Kidney epithelial cell (primary cell): ENCODE results near the gene EGR4. TPM values are rescaled to one million over a fixed set of nuclear protein-coding genes. Genes with fewer than 3 reads are reported as not detected.

Experiments
- DNase-seq: peaks from one replicate; pipeline ENCODE4 v3.0.0-alpha.2; 2010; ENCODE audit warnings: low read depth
- H3K27me3 ChIP-seq: 2 replicates; pipeline ENCODE4 v1.6.0; 2011; ENCODE audit warnings: low read length; ENCODE audit not compliant: control insufficient read depth, insufficient read depth
- H3K36me3 ChIP-seq: 2 replicates; pipeline ENCODE4 v1.5.1; 2011; ENCODE audit warnings: low read length; ENCODE audit not compliant: control insufficient read depth, insufficient read depth
- H3K4me3 ChIP-seq: 2 replicates; pipeline ENCODE4 v1.5.1; 2011; ENCODE audit warnings: low read depth, mild to moderate bottlenecking, control low read depth, low read length
- total RNA-seq: library from RNA; depleted of rRNA; stranded (reverse); fragments of >200 nt; gene quantifications from 2 replicates; pipeline ENCODE4 v1.2.3, GENCODE V29; 2015
- TF ChIP-seq, protein P1 (sequence below): IDR thresholded peaks from 2 replicates; pipeline ENCODE4 v1.5.1; 2011; ENCODE audit warnings: mild to moderate bottlenecking, moderate library complexity, low read length, control low read depth, inconsistent platforms; ENCODE audit not compliant: insufficient read depth, poor library complexity, severe bottlenecking

The EGR4 gene
- total RNA-seq = not detected in 2 replicates

DNA sequence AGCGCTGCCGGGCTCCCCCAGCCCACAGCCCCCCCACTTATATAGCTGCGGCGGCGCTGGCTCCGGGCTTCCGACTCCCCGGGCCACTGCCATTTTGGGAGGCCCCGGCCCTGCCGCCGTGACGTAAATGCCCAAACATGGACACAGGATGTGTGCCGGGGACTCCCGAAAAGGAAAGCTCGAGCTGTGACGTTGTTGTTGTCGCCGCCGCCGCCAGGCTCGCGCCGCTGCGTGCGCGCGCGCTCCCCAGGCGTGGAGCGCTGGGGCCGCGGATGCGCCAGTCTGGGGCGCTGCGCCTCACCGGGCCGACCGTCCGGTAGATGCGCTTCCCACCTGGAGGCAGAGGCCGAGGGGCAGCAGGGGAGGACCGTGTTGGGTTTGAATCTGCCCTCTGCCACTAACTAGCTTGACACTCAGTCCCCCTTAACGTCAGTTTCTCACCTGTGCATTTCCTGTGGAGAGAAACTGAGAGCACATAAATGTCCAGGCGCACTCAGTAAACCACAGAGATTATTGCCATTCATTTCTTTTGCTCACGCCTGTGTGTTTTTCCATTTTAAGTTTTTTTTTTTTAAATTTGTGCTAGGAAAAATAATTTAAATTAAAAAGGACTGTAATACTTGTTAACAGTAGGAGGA, at the start of gene EGR4:
Gene EGR4 (minus strand): TSS at position 15 of the 638 bp plus-strand sequence. CDS start 231 bp downstream, outside the sequence.
- Histone ChIP-seq H3K4me3 (peak within 1 kb of the TSS; percentile 27), H3K27me3 (peaks cover 67% of the 10 kb centered on the region), H3K36me3 (no peaks in the 10 kb centered on the region)
- TF ChIP-seq, protein P1, sequence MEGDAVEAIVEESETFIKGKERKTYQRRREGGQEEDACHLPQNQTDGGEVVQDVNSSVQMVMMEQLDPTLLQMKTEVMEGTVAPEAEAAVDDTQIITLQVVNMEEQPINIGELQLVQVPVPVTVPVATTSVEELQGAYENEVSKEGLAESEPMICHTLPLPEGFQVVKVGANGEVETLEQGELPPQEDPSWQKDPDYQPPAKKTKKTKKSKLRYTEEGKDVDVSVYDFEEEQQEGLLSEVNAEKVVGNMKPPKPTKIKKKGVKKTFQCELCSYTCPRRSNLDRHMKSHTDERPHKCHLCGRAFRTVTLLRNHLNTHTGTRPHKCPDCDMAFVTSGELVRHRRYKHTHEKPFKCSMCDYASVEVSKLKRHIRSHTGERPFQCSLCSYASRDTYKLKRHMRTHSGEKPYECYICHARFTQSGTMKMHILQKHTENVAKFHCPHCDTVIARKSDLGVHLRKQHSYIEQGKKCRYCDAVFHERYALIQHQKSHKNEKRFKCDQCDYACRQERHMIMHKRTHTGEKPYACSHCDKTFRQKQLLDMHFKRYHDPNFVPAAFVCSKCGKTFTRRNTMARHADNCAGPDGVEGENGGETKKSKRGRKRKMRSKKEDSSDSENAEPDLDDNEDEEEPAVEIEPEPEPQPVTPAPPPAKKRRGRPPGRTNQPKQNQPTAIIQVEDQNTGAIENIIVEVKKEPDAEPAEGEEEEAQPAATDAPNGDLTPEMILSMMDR = no peak
- DNase-seq = no peak

GRCh38 chr2:73341039-73341438, 47.7 kb upstream of the EGR4 start:
- H3K36me3 ChIP-seq = no peaks in the 10 kb centered on the region
- H3K4me3 ChIP-seq = no peak overlapping the region
- H3K27me3 ChIP-seq = no peaks in the 10 kb centered on the region
- DNase-seq = no peak
- TF ChIP-seq, protein P1 = no peak

DNA sequence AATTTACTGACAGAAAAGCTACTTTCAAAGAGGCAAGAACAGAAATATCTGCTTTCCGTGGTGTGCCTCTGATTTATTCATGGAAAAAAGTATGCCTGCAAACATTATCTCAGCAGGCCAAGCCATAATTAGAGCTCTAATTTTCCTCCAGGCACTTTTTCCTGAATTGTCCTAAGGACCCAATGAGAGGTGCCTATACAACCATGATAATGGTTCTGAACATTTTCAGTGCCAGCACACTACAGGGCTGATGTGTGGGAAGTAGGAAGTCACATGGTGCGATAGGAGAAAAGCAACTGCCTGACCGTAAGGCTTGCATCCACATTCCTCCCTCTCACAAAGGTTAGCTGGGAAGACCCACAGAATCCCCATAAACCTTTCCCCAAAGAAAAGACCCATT, 45.9 kb upstream of the EGR4 start:
- TF ChIP-seq, protein P1 = no peak
- no peak for DNase-seq
- Histone ChIP-seq H3K27me3 (no peaks in the 10 kb centered on the region), H3K4me3 (no peak overlapping the region), H3K36me3 (no peaks in the 10 kb centered on the region)

- TF ChIP-seq, protein P1 = no peak
Measured at GRCh38 chr2:73337828-73338227, 44.5 kb upstream of the EGR4 start.

GRCh38 chr2:73334620-73335019, 41.3 kb upstream of the EGR4 start:
- H3K36me3 ChIP-seq = no peaks in the 10 kb centered on the region
- no peaks in the 10 kb centered on the region for H3K27me3 ChIP-seq
- TF ChIP-seq, protein P1 = no peak
- H3K4me3 ChIP-seq = no peak overlapping the region
- DNase-seq = no peak

More at GRCh38 chr2:73337828-73338227, 44.5 kb upstream of the EGR4 start:
- no peak for DNase-seq
- Histone ChIP-seq H3K27me3 (no peaks in the 10 kb centered on the region), H3K36me3 (no peaks in the 10 kb centered on the region), H3K4me3 (no peak overlapping the region)

GRCh38 chr2:73334045-73334444, 40.7 kb upstream of the EGR4 start:
- no peak overlapping the region for H3K4me3 ChIP-seq
- H3K27me3 ChIP-seq = no peaks in the 10 kb centered on the region
- H3K36me3 ChIP-seq = no peaks in the 10 kb centered on the region
- no peak for DNase-seq
- TF ChIP-seq, protein P1 = no peak
